H1 (cell line): ENCODE results near the gene GANC. TPM values are rescaled to one million over a fixed set of nuclear protein-coding genes. Genes with fewer than 3 reads are reported as not detected.

Source experiments
- CTCF ChIA-PET: fragments of 300-600 bp; sonication (Branson Sonifier 250); formaldehyde crosslinking; loops from one replicate; lab custom pipeline; 2021; ENCODE audit not compliant: partially characterized antibody; lab: Charles Lee
- POLR2A ChIA-PET: fragments of 300-600 bp; sonication (Branson Sonifier 250); formaldehyde crosslinking; loops from one replicate; lab custom pipeline; 2021; ENCODE audit warnings: inconsistent platforms; ENCODE audit not compliant: partially characterized antibody; lab: Charles Lee
- DNase-seq, 2 experiments: peaks; one replicate each; pipeline versions ENCODE4 v3.0.0 to v3.0.0-alpha.2; 2010 to 2022; ENCODE audit warnings: low spot score in 2 of 2, low read depth in 1 of 2, mixed read lengths in 1 of 2
- FAIRE-seq: peaks from 2 replicates; lab custom pipeline; 2011; peaks lifted over from hg19 to GRCh38; lab: Jason Lieb, UNC
- H2AFZ ChIP-seq: 2 replicates; pipeline ENCODE4 v1.8.1; 2012; ENCODE audit warnings: low read length, inconsistent platforms
- H2AK5ac ChIP-seq: 2 replicates; pipeline ENCODE4 v1.6.1; 2013; ENCODE audit warnings: low read depth, low read length
- H2BK120ac ChIP-seq: replicated peaks from 2 replicates; pipeline ENCODE3; 2013; ENCODE audit warnings: low read depth, low read length, inconsistent platforms
- H2BK12ac ChIP-seq: 2 replicates; pipeline ENCODE4 v1.6.1; 2013; ENCODE audit warnings: low read depth, low read length
- H2BK15ac ChIP-seq: 2 replicates; pipeline ENCODE4 v1.6.1; 2013; ENCODE audit warnings: low read length
- H2BK20ac ChIP-seq: 2 replicates; pipeline ENCODE4 v1.6.1; 2013; ENCODE audit warnings: low read length
- H2BK5ac ChIP-seq: 2 replicates; pipeline ENCODE4 v1.6.1; 2013; ENCODE audit warnings: low read depth, low read length
- H3K14ac ChIP-seq: 2 replicates; pipeline ENCODE4 v1.6.1; 2013; ENCODE audit warnings: inconsistent platforms; ENCODE audit not compliant: insufficient read length
- H3K18ac ChIP-seq: 2 replicates; pipeline ENCODE4 v1.6.1; 2013; ENCODE audit warnings: low read length; ENCODE audit errors: extremely low read depth
- H3K23ac ChIP-seq: 2 replicates; pipeline ENCODE4 v1.6.1; 2013; ENCODE audit warnings: inconsistent platforms; ENCODE audit not compliant: insufficient read length
- H3K23me2 ChIP-seq: 2 replicates; pipeline ENCODE4 v1.6.1; 2013; ENCODE audit warnings: low read depth, low read length
- H3K27ac ChIP-seq: 2 replicates; pipeline ENCODE4 v1.6.1; 2011; ENCODE audit warnings: low read depth, low read length, inconsistent platforms
- H3K27me3 ChIP-seq, 4 experiments: replicated peaks in 1 of 4; 1 replicate in 1 of 4; 2 replicates in 3 of 4; pipeline versions ENCODE4 v1.6.1 to v1.8.1; 2011 to 2013; ENCODE audit warnings: low read length in 3 of 4, mild to moderate bottlenecking in 3 of 4, inconsistent platforms in 2 of 4, mixed read lengths in 2 of 4, moderate library complexity in 1 of 4; ENCODE audit not compliant: control insufficient read depth in 3 of 4, insufficient read depth in 3 of 4; ENCODE audit errors: extremely low read depth in 1 of 4
- H3K36me3 ChIP-seq, 4 experiments: 2 replicates each; pipeline versions ENCODE4 v1.6.1 to v1.8.1; 2011 to 2013; ENCODE audit warnings: mild to moderate bottlenecking in 4 of 4, low read length in 3 of 4, moderate library complexity in 2 of 4, control low read depth in 1 of 4, inconsistent platforms in 1 of 4; ENCODE audit not compliant: insufficient read depth in 4 of 4, control insufficient read depth in 2 of 4
- H3K4ac ChIP-seq: replicated peaks from 2 replicates; pipeline ENCODE3; 2013; ENCODE audit warnings: low read length, low read depth, mixed read lengths, inconsistent platforms; ENCODE audit not compliant: insufficient read length
- H3K4me1 ChIP-seq, 4 experiments: replicated peaks in 1 of 4; 1 replicate in 1 of 4; 2 replicates in 3 of 4; pipeline versions ENCODE4 v1.6.1 to v1.8.1; 2011 to 2013; ENCODE audit warnings: low read length in 3 of 4, inconsistent platforms in 2 of 4, mixed read lengths in 1 of 4; ENCODE audit not compliant: insufficient read depth in 4 of 4, control insufficient read depth in 3 of 4
- H3K4me2 ChIP-seq, 2 experiments: 2 replicates each; pipeline versions ENCODE4 v1.6.1 to v1.8.1; 2011 to 2013; ENCODE audit warnings: low read depth in 2 of 2, low read length in 2 of 2, control low read depth in 1 of 2, inconsistent platforms in 1 of 2, mild to moderate bottlenecking in 1 of 2; ENCODE audit not compliant: insufficient read depth in 1 of 2
- H3K4me3 ChIP-seq, 4 experiments: fragments of 200-600, 300-600 bp in 1 of 4; sonication (generic), shearing (Covaris generic), sonication (Bioruptor Twin) in 1 of 4; 2 replicates each; pipeline versions ENCODE4 v1.5.1 to v1.8.1; 2011 to 2016; ENCODE audit warnings: low read length in 4 of 4, low read depth in 3 of 4, control low read depth in 2 of 4, inconsistent platforms in 2 of 4, mild to moderate bottlenecking in 2 of 4, mixed read lengths in 1 of 4, moderate library complexity in 1 of 4; ENCODE audit not compliant: insufficient read depth in 2 of 4; ENCODE audit errors: extremely low read depth in 1 of 4
- H3K56ac ChIP-seq: replicated peaks from 2 replicates; pipeline ENCODE3; 2013; ENCODE audit warnings: low read depth, mild to moderate bottlenecking, mixed read lengths, low read length, inconsistent platforms; ENCODE audit not compliant: insufficient read length
- H3K79me1 ChIP-seq: 2 replicates; pipeline ENCODE4 v1.6.1; 2013; ENCODE audit warnings: low read depth, low read length, control low read depth
- H3K79me2 ChIP-seq, 2 experiments: 2 replicates each; pipeline versions ENCODE4 v1.6.1 to v1.8.1; 2012 to 2013; ENCODE audit warnings: low read length in 2 of 2, mild to moderate bottlenecking in 2 of 2, inconsistent platforms in 1 of 2; ENCODE audit not compliant: insufficient read depth in 2 of 2, control insufficient read depth in 1 of 2
- H3K9ac ChIP-seq, 4 experiments: replicated peaks in 1 of 4; 1 replicate in 1 of 4; 2 replicates in 3 of 4; pipeline versions ENCODE4 v1.6.1 to v1.8.1; 2011 to 2013; ENCODE audit warnings: low read depth in 3 of 4, low read length in 3 of 4, control low read depth in 2 of 4, mild to moderate bottlenecking in 2 of 4, moderate library complexity in 2 of 4, inconsistent platforms in 1 of 4; ENCODE audit errors: extremely low read depth in 1 of 4
- H3K9me3 ChIP-seq, 2 experiments: 2 replicates each; pipeline versions ENCODE4 v1.6.1 to v1.8.1; 2012 to 2013; ENCODE audit warnings: mild to moderate bottlenecking in 2 of 2, moderate library complexity in 2 of 2, control low read depth in 1 of 2, inconsistent platforms in 1 of 2, low read depth in 1 of 2, low read length in 1 of 2, mixed read lengths in 1 of 2; ENCODE audit not compliant: insufficient read depth in 2 of 2
- H4K20me1 ChIP-seq, 2 experiments: replicated peaks in 1 of 2; 2 replicates each; pipeline versions ENCODE3 to v1.8.1; 2011 to 2013; ENCODE audit warnings: inconsistent platforms in 2 of 2, low read length in 2 of 2, mild to moderate bottlenecking in 1 of 2; ENCODE audit not compliant: insufficient read depth in 2 of 2, control insufficient read depth in 1 of 2
- H4K5ac ChIP-seq: 2 replicates; pipeline ENCODE4 v1.6.1; 2013; ENCODE audit warnings: low read length, low read depth, mixed read lengths, inconsistent platforms; ENCODE audit not compliant: insufficient read length
- H4K8ac ChIP-seq: 2 replicates; pipeline ENCODE4 v1.8.0; 2013; ENCODE audit warnings: mild to moderate bottlenecking, moderate library complexity, low read length, inconsistent platforms; ENCODE audit not compliant: insufficient read depth; ENCODE audit errors: extremely low read depth
- H4K91ac ChIP-seq: replicated peaks from 2 replicates; pipeline ENCODE3; 2013; ENCODE audit warnings: low read length, mixed read lengths, inconsistent platforms; ENCODE audit not compliant: insufficient read length
- CTCF ChIP-seq, 3 experiments: IDR thresholded peaks; 1 replicate in 2 of 3; 2 replicates in 1 of 3; pipeline versions ENCODE4 v1.5.1 to v1.6.1; 2011; ENCODE audit warnings: low read length in 3 of 3, mild to moderate bottlenecking in 3 of 3, inconsistent platforms in 2 of 3, low read depth in 1 of 3, moderate library complexity in 1 of 3; ENCODE audit not compliant: insufficient read depth in 1 of 3; ENCODE audit errors: control extremely low read depth in 1 of 3
- JUND ChIP-seq: IDR thresholded peaks from 2 replicates; pipeline ENCODE4 v1.6.1; 2011; ENCODE audit warnings: mild to moderate bottlenecking, improper control_type of control experiment, low read length
- POU5F1 ChIP-seq: IDR thresholded peaks from 2 replicates; pipeline ENCODE4 v1.6.1; 2011; ENCODE audit warnings: low read depth, mild to moderate bottlenecking, low read length, moderate library complexity
- SP2 ChIP-seq: IDR thresholded peaks from 2 replicates; pipeline ENCODE4 v1.6.1; 2012; ENCODE audit warnings: mild to moderate bottlenecking, low read length, inconsistent platforms
- SRF ChIP-seq: IDR thresholded peaks from 2 replicates; pipeline ENCODE4 v1.6.1; 2011; ENCODE audit warnings: mild to moderate bottlenecking, low read depth, low read length, moderate library complexity
- TAF1 ChIP-seq: IDR thresholded peaks from 2 replicates; pipeline ENCODE4 v1.6.1; 2011; ENCODE audit warnings: mild to moderate bottlenecking, low read depth, low read length
- TBP ChIP-seq: IDR thresholded peaks from 2 replicates; pipeline ENCODE4 v1.6.1; 2011; ENCODE audit warnings: low read depth, low read length, improper control_type of control experiment
- WGBS, 2 experiments: shearing (Covaris generic) in 1 of 2; methylation state at CpG; one replicate each; pipeline versions ENCODE4 v1.1.6 to v1.1.7; 2013 to 2015; ENCODE audit warnings: low lambda C conversion rate in 2 of 2, mixed read lengths in 2 of 2, inconsistent platforms in 1 of 2, low coverage in 1 of 2, missing lambda C conversion rate in 1 of 2; ENCODE audit not compliant: insufficient replicate concordance in 2 of 2, insufficient coverage in 1 of 2, insufficient read length in 1 of 2; ENCODE audit errors: extremely low coverage in 1 of 2, missing lambda C conversion rate in 1 of 2; 5-methylcytosine and 5-hydroxymethylcytosine counted together
- polyA plus RNA-seq, 7 experiments: library from polyadenylated mRNA; depleted of rRNA in 3 of 7; stranded (reverse) in 5 of 7; unstranded in 2 of 7; fragments of >200 nt in 5 of 7; fragments of 200-250 nt in 2 of 7; gene quantifications; 1 replicate in 5 of 7; 2 replicates in 1 of 7; 4 replicates in 1 of 7; pipeline versions ENCODE4 v1.2.1 to v1.2.3, GENCODE V29; 2011 to 2013; ENCODE audit warnings: missing spikeins in 2 of 7, mixed read lengths in 2 of 7
- total RNA-seq: library from RNA; stranded (reverse); fragmentation: NEBNext Ultra II Directional; extraction: Animal tissue kit (Norgen Biotek cat#: 25700); gene quantifications from 2 replicates; pipeline ENCODE4 v1.2.1, GENCODE V29; 2021
- TF ChIP-seq, protein P1 (sequence below): IDR thresholded peaks from 2 replicates; pipeline ENCODE4 v1.6.1; 2011; ENCODE audit warnings: low read length, improper control_type of control experiment
- TF ChIP-seq, protein P2 (sequence below): IDR thresholded peaks from 2 replicates; pipeline ENCODE4 v1.6.1; 2012; ENCODE audit warnings: inconsistent platforms
- TF ChIP-seq, protein P3 (sequence below): IDR thresholded peaks from 2 replicates; pipeline ENCODE4 v1.6.1; 2011; ENCODE audit warnings: low read depth, mild to moderate bottlenecking, low read length; ENCODE audit not compliant: insufficient read depth

GANC gene
- total and polyA plus RNA-seq, 2 of the 8 experiments (the other 6 are each of a cell fraction or from before 2014, with no cell fraction given) = 6.8 to 14.4 TPM

GRCh38 chr15:42285034-42285433 lies 12.0 kb downstream of the GANC start:
- no peak for DNase-seq
- no peaks in the 10 kb centered on the region for H3K4me1 ChIP-seq
- no peaks in the 10 kb centered on the region for H3K23me2 ChIP-seq
- H2BK15ac ChIP-seq = no peak overlapping the region
- H3K79me2 ChIP-seq = no peaks in the 10 kb centered on the region
- H2BK120ac ChIP-seq = no peak overlapping the region
- H3K79me1 ChIP-seq = no peaks in the 10 kb centered on the region
- peaks cover 0 to 3% (median 1%) of the 10 kb centered on the region in 4 experiments; a peak in 2 of 8 replicates for H3K36me3 ChIP-seq
- H4K8ac ChIP-seq = no peak overlapping the region
- H2AFZ ChIP-seq = no peak overlapping the region
- no peak overlapping the region for H2BK5ac ChIP-seq
- no peak overlapping the region for H3K4me2 ChIP-seq
- H3K4ac ChIP-seq = no peak overlapping the region
- no peak overlapping the region for H2AK5ac ChIP-seq
- H2BK20ac ChIP-seq = no peak overlapping the region
- no peak for FAIRE-seq
- ChIA-PET CTCF (no interaction called here), POLR2A (interaction anchor here (4.4 kb wide), 1 partner anchor 11 kb away, joined by 27 read pairs; the partner anchor contains the start of genes GANC and TMEM87A)
- H3K23ac ChIP-seq = no peak overlapping the region
- WGBS, 2 experiments = 82% methylated on average over 1 of the region's 1 CpG; no CpG with 5 or more reads in 1 of the 2 experiments
- H3K9ac ChIP-seq = no peak overlapping the region
- H4K20me1 ChIP-seq = no peaks in the 10 kb centered on the region
- H3K27ac ChIP-seq = no peak overlapping the region
- H4K91ac ChIP-seq = no peak overlapping the region
- H3K14ac ChIP-seq = no peak overlapping the region
- H3K9me3 ChIP-seq = no peaks in the 10 kb centered on the region
- no peak overlapping the region for H2BK12ac ChIP-seq
- H3K56ac ChIP-seq = no peak overlapping the region
- H3K4me3 ChIP-seq = no peak overlapping the region
- no peak overlapping the region for H3K18ac ChIP-seq
- H4K5ac ChIP-seq = no peak overlapping the region
- H3K27me3 ChIP-seq = no peaks in the 10 kb centered on the region
- no peak for TF ChIP-seq TAF1
- no peak for TF ChIP-seq SRF
- TF ChIP-seq, protein P1, sequence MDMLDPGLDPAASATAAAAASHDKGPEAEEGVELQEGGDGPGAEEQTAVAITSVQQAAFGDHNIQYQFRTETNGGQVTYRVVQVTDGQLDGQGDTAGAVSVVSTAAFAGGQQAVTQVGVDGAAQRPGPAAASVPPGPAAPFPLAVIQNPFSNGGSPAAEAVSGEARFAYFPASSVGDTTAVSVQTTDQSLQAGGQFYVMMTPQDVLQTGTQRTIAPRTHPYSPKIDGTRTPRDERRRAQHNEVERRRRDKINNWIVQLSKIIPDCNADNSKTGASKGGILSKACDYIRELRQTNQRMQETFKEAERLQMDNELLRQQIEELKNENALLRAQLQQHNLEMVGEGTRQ = no peak
- TF ChIP-seq, protein P2, sequence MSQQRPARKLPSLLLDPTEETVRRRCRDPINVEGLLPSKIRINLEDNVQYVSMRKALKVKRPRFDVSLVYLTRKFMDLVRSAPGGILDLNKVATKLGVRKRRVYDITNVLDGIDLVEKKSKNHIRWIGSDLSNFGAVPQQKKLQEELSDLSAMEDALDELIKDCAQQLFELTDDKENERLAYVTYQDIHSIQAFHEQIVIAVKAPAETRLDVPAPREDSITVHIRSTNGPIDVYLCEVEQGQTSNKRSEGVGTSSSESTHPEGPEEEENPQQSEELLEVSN = no peak
- TF ChIP-seq, protein P3, sequence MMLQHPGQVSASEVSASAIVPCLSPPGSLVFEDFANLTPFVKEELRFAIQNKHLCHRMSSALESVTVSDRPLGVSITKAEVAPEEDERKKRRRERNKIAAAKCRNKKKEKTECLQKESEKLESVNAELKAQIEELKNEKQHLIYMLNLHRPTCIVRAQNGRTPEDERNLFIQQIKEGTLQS = no peak
- no peak for TF ChIP-seq SP2
- TF ChIP-seq JUND = no peak
- no peak for TF ChIP-seq CTCF (IDR thresholded peaks at IDR 0.05; ENCODE audit: control extremely low read depth in 1 of 3, insufficient read depth in 1 of 3, low read depth in 1 of 3, low read length in 3 of 3)
- no peak for TF ChIP-seq POU5F1
- TF ChIP-seq TBP = no peak
